Neuron (in vitro differentiated cells): ENCODE measurements around the gene TMEM132C.
"Not testable (repeated sequence)": the region's sequence is repeated elsewhere in the genome, so short reads cannot be mapped to it uniquely, and the experiment has no call there.

Experiments
- H2AFZ ChIP-seq: one replicate; pipeline ENCODE4 v1.6.1; 2013; ENCODE audit warnings: low read depth, mild to moderate bottlenecking, inconsistent platforms, low read length, moderate library complexity
- H3K27me3 ChIP-seq: one replicate; pipeline ENCODE4 v1.6.1; 2013; ENCODE audit warnings: low read length; ENCODE audit not compliant: insufficient read depth
- H3K36me3 ChIP-seq: one replicate; pipeline ENCODE4 v1.6.1; 2013; ENCODE audit warnings: low read length; ENCODE audit not compliant: insufficient read depth
- H3K4me1 ChIP-seq: one replicate; pipeline ENCODE4 v1.6.1; 2013; ENCODE audit warnings: low read length; ENCODE audit not compliant: insufficient read depth
- H3K4me3 ChIP-seq: 2 replicates; pipeline ENCODE4 v1.5.1; 2013; ENCODE audit warnings: mild to moderate bottlenecking, low read length, moderate library complexity
- H3K9me3 ChIP-seq: one replicate; pipeline ENCODE4 v1.6.1; 2013; ENCODE audit warnings: low read length

The TMEM132C gene

GRCh38 chr12:128581321-128581761 is 314.4 kb downstream of the TMEM132C start:
- no peaks in the 10 kb centered on the region for H3K9me3 ChIP-seq
- H3K27me3 ChIP-seq: no peaks in the 10 kb centered on the region
- peaks cover under 1% of the 10 kb centered on the region for H3K4me1 ChIP-seq
- H3K4me3 ChIP-seq: no peak overlapping the region
- no peaks in the 10 kb centered on the region for H3K36me3 ChIP-seq
- no peak overlapping the region for H2AFZ ChIP-seq

- Histone ChIP-seq H2AFZ (no peak overlapping the region), H3K4me3 (no peak overlapping the region), H3K4me1 (peaks cover 3% of the 10 kb centered on the region), H3K9me3 (no peaks in the 10 kb centered on the region), H3K36me3 (no peaks in the 10 kb centered on the region), H3K27me3 (no peaks in the 10 kb centered on the region)
Observed at GRCh38 chr12:128583453-128583852, 316.5 kb downstream of the TMEM132C start.

GRCh38 chr12:128586451-128587029 is 319.6 kb downstream of the TMEM132C start:
- Histone ChIP-seq H3K4me3 (no peak overlapping the region), H3K9me3 (no peaks in the 10 kb centered on the region), H3K27me3 (no peaks in the 10 kb centered on the region), H3K4me1 (peaks cover 3% of the 10 kb centered on the region), H3K36me3 (no peaks in the 10 kb centered on the region), H2AFZ (no peak overlapping the region)

DNA sequence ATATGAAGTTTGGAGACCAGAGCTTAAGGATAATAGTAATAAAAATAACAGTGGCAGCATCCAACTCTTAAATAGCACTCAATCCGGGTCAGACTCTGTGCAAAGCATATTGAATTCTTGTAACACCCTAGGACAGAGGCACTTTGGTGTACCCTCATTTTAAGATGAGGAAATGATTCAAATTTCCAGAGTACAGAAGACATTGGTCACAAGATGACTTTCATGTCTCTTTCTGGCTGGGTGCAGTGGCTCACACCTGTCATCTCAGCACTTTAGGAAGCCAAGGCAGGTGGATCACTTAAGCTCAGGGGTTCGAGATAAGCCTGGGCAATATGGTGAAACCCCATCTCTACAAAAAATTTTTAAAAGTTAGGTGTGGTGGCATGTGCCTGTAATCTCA is 320.9 kb downstream of the TMEM132C start:
- Histone ChIP-seq H3K36me3 (no peaks in the 10 kb centered on the region), H3K9me3 (no peaks in the 10 kb centered on the region), H2AFZ (no peak overlapping the region), H3K27me3 (no peaks in the 10 kb centered on the region), H3K4me1 (peaks cover 3% of the 10 kb centered on the region), H3K4me3 (no peak overlapping the region)

DNA sequence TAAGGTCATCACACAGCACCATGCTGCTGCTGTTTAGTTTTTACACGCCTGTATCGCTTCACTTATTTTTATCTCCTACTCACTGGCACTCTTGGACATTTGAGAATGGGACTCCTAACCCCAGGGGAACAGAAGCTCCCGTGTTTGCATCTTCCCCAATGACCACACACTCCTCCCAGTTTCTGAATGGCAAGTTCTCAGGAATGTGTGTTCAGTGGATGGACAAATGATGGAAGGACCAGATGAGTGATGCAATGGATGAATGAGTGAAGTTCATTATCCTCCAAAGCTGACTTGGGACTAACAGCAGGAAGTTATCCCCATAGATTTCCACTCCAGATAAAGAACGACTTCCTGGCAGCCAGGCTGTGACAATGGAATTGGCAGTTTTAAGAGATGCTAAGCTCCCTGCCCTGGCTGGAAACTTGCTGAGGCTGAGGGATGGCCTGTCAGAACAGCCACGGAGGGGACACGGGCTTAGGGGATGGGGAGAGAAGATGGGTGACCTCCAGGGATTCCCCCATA is 325.3 kb downstream of the TMEM132C start:
- no peak overlapping the region for H3K4me3 ChIP-seq
- H2AFZ ChIP-seq: no peak overlapping the region
- no peaks in the 10 kb centered on the region for H3K36me3 ChIP-seq
- no peaks in the 10 kb centered on the region for H3K27me3 ChIP-seq
- no peaks in the 10 kb centered on the region for H3K9me3 ChIP-seq
- H3K4me1 ChIP-seq: no peaks in the 10 kb centered on the region

- Histone ChIP-seq H3K9me3 (no peaks in the 10 kb centered on the region), H2AFZ (no peak overlapping the region), H3K4me1 (no peaks in the 10 kb centered on the region), H3K4me3 (no peak overlapping the region), H3K27me3 (no peaks in the 10 kb centered on the region), H3K36me3 (no peaks in the 10 kb centered on the region)
Observed at GRCh38 chr12:128594521-128594920, 327.6 kb downstream of the TMEM132C start.

GRCh38 chr12:128595609-128596008 is 328.6 kb downstream of the TMEM132C start:
- H3K4me1 ChIP-seq: no peaks in the 10 kb centered on the region
- H3K36me3 ChIP-seq: no peaks in the 10 kb centered on the region
- no peaks in the 10 kb centered on the region for H3K27me3 ChIP-seq
- no peak overlapping the region for H3K4me3 ChIP-seq
- H3K9me3 ChIP-seq: no peaks in the 10 kb centered on the region
- no peak overlapping the region for H2AFZ ChIP-seq

DNA sequence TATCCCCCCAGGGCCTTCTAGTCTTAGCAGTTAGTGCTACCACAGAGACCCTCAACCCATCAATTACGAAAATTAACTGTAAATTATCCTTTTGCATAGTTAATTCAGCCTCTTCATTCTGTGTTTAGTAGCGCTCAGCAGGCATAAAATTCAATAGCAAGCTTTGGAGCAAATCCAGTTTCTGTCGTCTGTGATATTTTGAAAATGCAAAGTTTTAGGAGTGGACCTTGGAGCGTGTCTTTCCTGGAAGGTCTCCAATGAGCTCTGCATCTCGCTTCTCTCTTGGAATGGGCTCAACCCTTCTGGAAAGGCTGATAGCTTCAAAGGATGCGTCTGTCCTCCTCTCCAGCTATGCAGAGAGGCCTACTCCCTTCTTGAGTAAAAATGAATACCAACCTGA is 333.9 kb downstream of the TMEM132C start:
- Histone ChIP-seq H3K36me3 (no peaks in the 10 kb centered on the region), H3K4me1 (no peaks in the 10 kb centered on the region), H3K9me3 (no peaks in the 10 kb centered on the region), H3K27me3 (no peaks in the 10 kb centered on the region), H2AFZ (no peak overlapping the region), H3K4me3 (no peak overlapping the region)

GRCh38 chr12:128603573-128604115 is 336.7 kb downstream of the TMEM132C start:
- Histone ChIP-seq H3K4me1 (no peaks in the 10 kb centered on the region), H3K9me3 (no peaks in the 10 kb centered on the region), H3K4me3 (no peak overlapping the region), H3K27me3 (no peaks in the 10 kb centered on the region), H2AFZ (no peak overlapping the region), H3K36me3 (no peaks in the 10 kb centered on the region)

- H3K27me3 ChIP-seq, H2AFZ ChIP-seq, H3K36me3 ChIP-seq, H3K9me3 ChIP-seq, H3K4me1 ChIP-seq, H3K4me3 ChIP-seq: not testable (repeated sequence)
Observed at GRCh38 chr12:128604219-128604618, 337.2 kb downstream of the TMEM132C start.

- Histone ChIP-seq H3K4me1 (peaks cover 4% of the 10 kb centered on the region), H3K9me3 (no peaks in the 10 kb centered on the region), H3K36me3 (no peaks in the 10 kb centered on the region), H2AFZ (no peak overlapping the region), H3K27me3 (no peaks in the 10 kb centered on the region), H3K4me3 (no peak overlapping the region)
Observed at GRCh38 chr12:128606051-128606450, 339.1 kb downstream of the TMEM132C start.

- H3K4me1 ChIP-seq: peaks cover 9% of the 10 kb centered on the region
- no peak overlapping the region for H2AFZ ChIP-seq
- no peaks in the 10 kb centered on the region for H3K27me3 ChIP-seq
- H3K4me3 ChIP-seq: no peak overlapping the region
- H3K9me3 ChIP-seq: no peaks in the 10 kb centered on the region
- H3K36me3 ChIP-seq: no peaks in the 10 kb centered on the region
Observed at GRCh38 chr12:128606538-128606937, 339.6 kb downstream of the TMEM132C start.

DNA sequence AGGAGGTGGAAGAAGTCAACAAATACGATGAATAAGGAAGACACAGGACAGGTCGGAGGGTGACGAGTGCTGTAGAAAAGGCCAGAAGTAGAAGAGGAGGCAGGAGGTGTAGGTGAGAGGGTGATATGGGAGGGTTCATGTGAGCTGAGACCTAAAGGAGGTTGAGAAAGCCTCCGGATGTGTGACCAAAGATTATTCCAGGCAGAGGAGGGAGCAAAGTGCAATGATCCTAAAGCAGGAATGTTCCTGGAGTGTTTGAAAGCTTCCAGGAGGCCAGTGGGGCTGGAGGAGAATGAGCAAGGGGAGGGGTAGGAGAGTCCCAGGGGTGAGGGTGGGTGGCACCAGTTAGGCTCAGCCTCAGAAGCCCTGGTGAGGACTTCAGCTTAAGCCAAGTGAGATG is 340.0 kb downstream of the TMEM132C start:
- H2AFZ ChIP-seq: no peak overlapping the region
- no peak overlapping the region for H3K4me3 ChIP-seq
- peaks cover 13% of the 10 kb centered on the region for H3K4me1 ChIP-seq
- H3K9me3 ChIP-seq: no peaks in the 10 kb centered on the region
- H3K36me3 ChIP-seq: no peaks in the 10 kb centered on the region
- no peaks in the 10 kb centered on the region for H3K27me3 ChIP-seq

GRCh38 chr12:128607641-128608040 is 340.7 kb downstream of the TMEM132C start:
- no peaks in the 10 kb centered on the region for H3K27me3 ChIP-seq
- peaks cover 20% of the 10 kb centered on the region for H3K4me1 ChIP-seq
- no peak overlapping the region for H2AFZ ChIP-seq
- H3K4me3 ChIP-seq: no peak overlapping the region
- no peaks in the 10 kb centered on the region for H3K9me3 ChIP-seq
- H3K36me3 ChIP-seq: no peaks in the 10 kb centered on the region
